Peyer's patch (tissue), 4 donors: ENCODE results near the gene ABHD17A.

Experiments
- POLR2A ChIP-seq, 2 donors: fragments of 450-650 bp; IDR thresholded peaks; one replicate each; pipeline ENCODE4 v1.5.1; 2017; ENCODE audit warnings: antibody characterized with exemption in 2 of 2, mild to moderate bottlenecking in 2 of 2, moderate library complexity in 2 of 2
- TF ChIP-seq, protein P1 (sequence below), 6 experiments: fragments of 450-650 bp in 4 of 6; fragments of 200-600 bp in 2 of 6; sonication (generic) in 1 of 6; IDR thresholded peaks; one replicate each; pipeline ENCODE4 v1.5.1; 2017 to 2019; ENCODE audit warnings: antibody characterized with exemption in 6 of 6, mild to moderate bottlenecking in 3 of 6, moderate library complexity in 1 of 6

- TF ChIP-seq, protein P1, sequence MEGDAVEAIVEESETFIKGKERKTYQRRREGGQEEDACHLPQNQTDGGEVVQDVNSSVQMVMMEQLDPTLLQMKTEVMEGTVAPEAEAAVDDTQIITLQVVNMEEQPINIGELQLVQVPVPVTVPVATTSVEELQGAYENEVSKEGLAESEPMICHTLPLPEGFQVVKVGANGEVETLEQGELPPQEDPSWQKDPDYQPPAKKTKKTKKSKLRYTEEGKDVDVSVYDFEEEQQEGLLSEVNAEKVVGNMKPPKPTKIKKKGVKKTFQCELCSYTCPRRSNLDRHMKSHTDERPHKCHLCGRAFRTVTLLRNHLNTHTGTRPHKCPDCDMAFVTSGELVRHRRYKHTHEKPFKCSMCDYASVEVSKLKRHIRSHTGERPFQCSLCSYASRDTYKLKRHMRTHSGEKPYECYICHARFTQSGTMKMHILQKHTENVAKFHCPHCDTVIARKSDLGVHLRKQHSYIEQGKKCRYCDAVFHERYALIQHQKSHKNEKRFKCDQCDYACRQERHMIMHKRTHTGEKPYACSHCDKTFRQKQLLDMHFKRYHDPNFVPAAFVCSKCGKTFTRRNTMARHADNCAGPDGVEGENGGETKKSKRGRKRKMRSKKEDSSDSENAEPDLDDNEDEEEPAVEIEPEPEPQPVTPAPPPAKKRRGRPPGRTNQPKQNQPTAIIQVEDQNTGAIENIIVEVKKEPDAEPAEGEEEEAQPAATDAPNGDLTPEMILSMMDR (IDR thresholded peaks at IDR 0.05): no peak
- TF ChIP-seq POLR2A (IDR thresholded peaks at IDR 0.05): peak in 1 of 2 donors; percentile 94
Observed at GRCh38 chr19:1863328-1863637, 22.0 kb downstream of the ABHD17A start, which contains the start of gene KLF16.
